OCI-LY3 (cell line): Measurements from ENCODE around the gene BPIFB2.

Source experiments
- H2AFZ ChIP-seq: fragments of 200-600, 300-600 bp; shearing (Covaris generic); 2 replicates; pipeline ENCODE4 v1.6.0; 2014; ENCODE audit warnings: antibody characterized with exemption, low read depth, low read length
- H3K27ac ChIP-seq: fragments of 200-600, 300-600 bp; sonication (generic); 2 replicates; pipeline ENCODE4 v1.5.1; 2014; ENCODE audit warnings: mild to moderate bottlenecking, low read length, moderate library complexity, mixed read lengths
- H3K27me3 ChIP-seq: fragments of 200-600, 300-600 bp; sonication (generic); 2 replicates; pipeline ENCODE4 v1.6.1; 2014; ENCODE audit warnings: low read depth, low read length, mixed read lengths
- H3K36me3 ChIP-seq: fragments of 200-600, 300-600 bp; sonication (generic); replicated peaks from 2 replicates; pipeline ENCODE3; 2014; ENCODE audit warnings: low read depth, low read length, mixed read lengths
- H3K4me1 ChIP-seq: fragments of 300-600, 200-600 bp; sonication (generic); 2 replicates; pipeline ENCODE4 v1.6.1; 2014; ENCODE audit warnings: low read length, mixed read lengths
- H3K4me2 ChIP-seq: fragments of 200-600, 300-600 bp; sonication (generic); 2 replicates; pipeline ENCODE4 v1.6.1; 2014; ENCODE audit warnings: low read length, mixed read lengths
- H3K4me3 ChIP-seq: fragments of 300-600, 200-600 bp; sonication (generic); 2 replicates; pipeline ENCODE4 v1.5.1; 2014; ENCODE audit warnings: antibody characterized with exemption, mild to moderate bottlenecking, low read length, moderate library complexity
- H3K79me2 ChIP-seq: fragments of 300-600, 200-600 bp; shearing (Covaris generic); 2 replicates; pipeline ENCODE4 v1.6.1; 2014; ENCODE audit warnings: mild to moderate bottlenecking, low read length, mixed read lengths
- H3K9ac ChIP-seq: fragments of 300-600, 200-600 bp; shearing (Covaris generic); 2 replicates; pipeline ENCODE4 v1.6.0; 2014; ENCODE audit warnings: mild to moderate bottlenecking, low read length, moderate library complexity
- H3K9me3 ChIP-seq: fragments of 200-600, 300-600 bp; shearing (Covaris generic); 2 replicates; pipeline ENCODE4 v1.6.1; 2014; ENCODE audit warnings: low read length, mixed read lengths; ENCODE audit not compliant: insufficient read depth
- H4K20me1 ChIP-seq: fragments of 200-600, 300-600 bp; sonication (generic); 2 replicates; pipeline ENCODE4 v1.6.1; 2016; ENCODE audit warnings: low read length, mixed read lengths; ENCODE audit not compliant: insufficient read depth
- CTCF ChIP-seq: fragments of 200-600, 300-600 bp; sonication (generic); IDR thresholded peaks from 2 replicates; pipeline ENCODE4 v1.5.1; 2014; ENCODE audit warnings: antibody characterized with exemption, low read length, low read depth
- EZH2phosphoT487 ChIP-seq: fragments of 200-600 bp; shearing (Covaris generic); IDR thresholded peaks from 2 replicates; pipeline ENCODE4 v1.6.1; 2018; ENCODE audit warnings: antibody characterized with exemption, mixed run types, low read depth

Gene BPIFB2

GRCh38 chr20:32975698-32976674, 31.5 kb upstream of the BPIFB2 start:
- Histone ChIP-seq H3K27me3 (no peaks in the 10 kb centered on the region), H2AFZ (no peak overlapping the region), H3K9ac (no peak overlapping the region), H3K4me2 (no peak overlapping the region), H3K4me3 (no peak overlapping the region), H3K79me2 (no peaks in the 10 kb centered on the region), H3K4me1 (peaks cover 33% of the 10 kb centered on the region), H3K36me3 (no peaks in the 10 kb centered on the region), H4K20me1 (no peaks in the 10 kb centered on the region), H3K9me3 (peaks cover 8% of the 10 kb centered on the region), H3K27ac (no peak overlapping the region)
- TF ChIP-seq CTCF, result no peak
- TF ChIP-seq EZH2phosphoT487, result no peak

GRCh38 chr20:32976746-32977145, 30.8 kb upstream of the BPIFB2 start:
- H3K27me3 ChIP-seq, result no peaks in the 10 kb centered on the region
- no peak overlapping the region for H2AFZ ChIP-seq
- H3K9ac ChIP-seq, result no peak overlapping the region
- H3K4me1 ChIP-seq, result peaks cover 25% of the 10 kb centered on the region
- H3K27ac ChIP-seq, result no peak overlapping the region
- no peaks in the 10 kb centered on the region for H3K36me3 ChIP-seq
- H3K4me2 ChIP-seq, result no peak overlapping the region
- H3K79me2 ChIP-seq, result no peaks in the 10 kb centered on the region
- TF ChIP-seq CTCF (no peak), EZH2phosphoT487 (no peak)
- no peak overlapping the region for H3K4me3 ChIP-seq
- no peaks in the 10 kb centered on the region for H4K20me1 ChIP-seq
- H3K9me3 ChIP-seq, result peaks cover 8% of the 10 kb centered on the region

GRCh38 chr20:32977281-32978008, 30.1 kb upstream of the BPIFB2 start:
- Histone ChIP-seq H3K27ac (no peak overlapping the region), H2AFZ (no peak overlapping the region), H3K4me1 (peaks cover 20% of the 10 kb centered on the region), H3K4me3 (no peak overlapping the region), H3K79me2 (no peaks in the 10 kb centered on the region), H3K9me3 (peaks cover 8% of the 10 kb centered on the region), H4K20me1 (no peaks in the 10 kb centered on the region), H3K27me3 (no peaks in the 10 kb centered on the region), H3K9ac (no peak overlapping the region), H3K4me2 (no peak overlapping the region), H3K36me3 (no peaks in the 10 kb centered on the region)
- TF ChIP-seq EZH2phosphoT487 (no peak), CTCF (no peak)

GRCh38 chr20:32978009-32978335, 29.5 kb upstream of the BPIFB2 start:
- Histone ChIP-seq H3K4me3 (no peak overlapping the region), H3K9ac (no peak overlapping the region), H3K4me2 (no peak overlapping the region), H3K27ac (no peak overlapping the region), H3K27me3 (no peaks in the 10 kb centered on the region), H2AFZ (no peak overlapping the region), H3K9me3 (peaks cover 8% of the 10 kb centered on the region), H3K79me2 (no peaks in the 10 kb centered on the region), H3K4me1 (peaks cover 15% of the 10 kb centered on the region), H3K36me3 (no peaks in the 10 kb centered on the region), H4K20me1 (no peaks in the 10 kb centered on the region)
- TF ChIP-seq CTCF (no peak), EZH2phosphoT487 (no peak)
